ENCODE measurements around the gene COPS3.

DNA sequence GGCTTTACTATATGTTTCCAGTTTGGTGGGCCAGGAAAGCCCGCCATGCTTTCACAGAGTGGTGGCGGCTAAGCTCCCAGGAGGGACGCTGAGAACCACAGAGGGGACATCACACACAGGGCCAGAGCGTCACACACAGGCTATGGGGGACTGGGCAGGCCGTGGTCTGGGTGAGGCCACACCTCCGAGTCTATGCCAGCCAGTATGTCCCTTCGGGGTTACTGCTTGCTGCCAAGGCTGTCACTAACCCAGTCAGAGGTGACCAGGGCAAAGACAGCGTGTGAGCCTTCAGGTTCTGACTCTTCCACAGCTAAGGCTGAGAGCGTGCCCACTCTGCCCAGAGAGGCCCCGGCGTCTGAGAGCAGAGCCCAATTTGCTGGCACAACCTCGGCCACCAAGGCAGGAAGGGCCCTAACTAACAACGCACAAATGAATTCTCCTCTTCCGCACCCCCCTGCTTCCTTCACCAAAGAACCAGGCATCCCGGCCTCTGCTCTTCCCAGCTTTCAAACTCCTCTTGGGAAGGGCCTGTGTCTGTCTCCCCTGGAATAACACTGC lies 77.8 kb downstream of the COPS3 start:
- no peak for TF ChIP-seq GATA2 (IDR thresholded peaks at IDR 0.05; ENCODE audit: low read depth, low read length)
- no peak for TF ChIP-seq GATA3 (IDR thresholded peaks at IDR 0.05; ENCODE audit: low read depth, low read length)
